GM18868 (cell line): Measurements from ENCODE around the gene ZNF280A.

Source experiments
- ATAC-seq: cut with Tn5 transposase; IDR thresholded peaks from one replicate; pipeline ENCODE4 v1.9.1; 2021; ENCODE audit warnings: mild to moderate bottlenecking, moderate library complexity; ENCODE audit not compliant: unreplicated experiment

The ZNF280A gene, protein sequence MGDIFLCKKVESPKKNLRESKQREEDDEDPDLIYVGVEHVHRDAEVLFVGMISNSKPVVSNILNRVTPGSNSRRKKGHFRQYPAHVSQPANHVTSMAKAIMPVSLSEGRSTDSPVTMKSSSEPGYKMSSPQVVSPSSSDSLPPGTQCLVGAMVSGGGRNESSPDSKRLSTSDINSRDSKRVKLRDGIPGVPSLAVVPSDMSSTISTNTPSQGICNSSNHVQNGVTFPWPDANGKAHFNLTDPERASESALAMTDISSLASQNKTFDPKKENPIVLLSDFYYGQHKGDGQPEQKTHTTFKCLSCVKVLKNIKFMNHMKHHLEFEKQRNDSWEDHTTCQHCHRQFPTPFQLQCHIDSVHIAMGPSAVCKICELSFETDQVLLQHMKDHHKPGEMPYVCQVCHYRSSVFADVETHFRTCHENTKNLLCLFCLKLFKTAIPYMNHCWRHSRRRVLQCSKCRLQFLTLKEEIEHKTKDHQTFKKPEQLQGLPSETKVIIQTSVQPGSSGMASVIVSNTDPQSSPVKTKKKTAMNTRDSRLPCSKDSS

DNA sequence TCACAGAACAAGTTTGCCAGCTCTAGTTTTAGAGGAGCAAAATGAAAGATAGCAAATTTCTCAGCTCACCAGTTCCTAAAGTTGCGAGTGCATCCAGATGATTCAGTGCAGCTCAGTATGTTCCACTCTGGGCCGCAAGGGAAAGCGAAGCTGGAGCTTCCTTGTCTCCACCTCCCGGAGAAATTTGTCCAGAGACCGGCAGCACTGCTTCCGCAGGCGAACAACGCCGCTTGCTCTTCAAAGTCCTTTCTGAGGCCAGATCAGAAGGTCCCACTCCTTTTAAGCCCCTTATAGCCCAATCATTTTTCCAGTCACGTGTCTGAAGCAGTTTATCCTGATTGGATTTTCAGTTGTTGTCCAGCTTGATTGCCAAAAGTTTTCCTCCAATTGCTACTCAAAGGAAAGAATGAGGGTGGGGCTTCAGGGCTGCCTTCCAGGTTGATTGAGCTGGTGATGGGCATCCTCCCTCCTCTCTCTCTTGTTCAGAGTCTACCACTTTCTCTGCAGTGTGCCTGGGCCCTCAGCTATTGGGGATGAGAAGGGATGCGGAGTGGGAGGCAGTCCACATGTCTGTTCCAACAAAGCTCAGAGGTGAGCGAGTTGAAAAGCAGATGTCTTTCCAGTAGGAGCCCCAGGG, at the start of gene ZNF280A:
TSS of gene ZNF280A (minus strand) at position 251 of the 637 bp plus-strand sequence. CDS start 4,640 bp downstream, outside the sequence.
- no peak for ATAC-seq

DNA sequence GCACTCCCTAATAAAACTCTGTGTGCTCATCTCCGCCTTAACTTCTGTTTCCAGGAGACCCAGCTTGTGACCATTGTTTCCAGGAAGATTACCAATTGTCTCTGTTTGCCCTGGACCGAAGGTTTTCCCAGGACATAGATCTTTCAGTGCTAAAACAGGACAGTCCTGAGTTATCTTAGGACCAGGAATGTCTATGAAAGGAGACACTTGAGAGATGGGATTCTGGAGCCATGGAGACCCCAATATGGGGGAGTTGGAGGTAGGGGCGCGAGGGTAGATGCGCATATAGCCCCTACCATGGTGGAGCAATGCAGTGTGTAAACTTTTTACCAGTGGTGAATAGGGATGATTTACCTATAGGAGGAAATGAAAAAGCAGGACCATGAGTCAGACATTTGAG, 49.1 kb upstream of the ZNF280A start:
- no peak for ATAC-seq

DNA sequence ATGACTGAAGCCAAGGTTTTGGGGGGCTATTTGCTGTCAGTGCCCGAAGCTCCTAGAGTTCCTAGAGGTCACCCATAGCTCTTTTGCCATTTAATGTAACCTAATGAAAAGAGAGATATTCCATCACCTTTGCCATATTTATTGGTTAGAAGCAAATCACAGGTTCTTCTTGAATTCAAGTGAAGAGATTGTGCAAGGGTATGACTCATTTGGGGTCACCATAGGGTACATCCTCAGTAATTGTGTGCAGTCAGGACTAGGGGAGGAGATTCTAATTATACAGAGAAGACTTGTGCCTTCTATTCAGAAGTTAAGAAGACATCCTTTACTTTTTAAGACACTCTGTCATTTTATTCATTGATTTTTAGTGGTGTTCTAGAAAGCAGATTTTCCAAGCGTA, 45.9 kb upstream of the ZNF280A start:
- no peak for ATAC-seq

DNA sequence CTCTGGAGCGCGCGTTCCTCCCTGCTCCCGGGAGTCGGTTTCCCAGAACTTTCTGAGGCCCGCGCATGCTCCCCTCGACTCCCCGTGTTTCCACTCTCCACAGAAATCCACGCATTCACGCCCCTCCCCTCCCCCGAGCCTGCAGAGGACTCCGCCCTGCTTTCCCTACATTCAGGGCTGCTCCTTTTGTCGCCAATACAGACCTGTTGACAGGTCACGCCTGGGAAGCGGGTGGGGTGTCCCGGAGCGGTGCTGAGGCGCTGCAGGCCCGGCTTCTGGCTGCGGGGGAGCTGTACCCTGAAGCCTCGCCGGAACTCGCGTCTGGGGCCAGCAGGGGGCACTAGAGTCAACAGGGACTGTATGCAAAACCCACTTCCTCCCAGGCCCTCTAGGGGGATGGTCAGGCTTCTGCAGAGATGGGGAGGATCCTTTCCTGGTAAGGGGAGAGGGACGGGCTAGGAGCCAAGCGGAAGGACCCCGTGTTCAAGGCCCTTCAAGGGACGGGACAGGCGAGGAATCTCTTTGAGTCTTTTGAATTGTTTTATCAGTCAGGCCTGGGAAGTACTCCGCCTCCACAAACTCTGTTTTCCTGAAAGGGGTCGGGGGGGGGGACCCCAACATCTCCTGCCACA, 39.0 kb upstream of the ZNF280A start, which contains the start of gene PRAME:
TSS of gene PRAME (minus strand) at position 294 of the 632 bp plus-strand sequence. CDS start 2,433 bp downstream, outside the sequence.
- no peak for ATAC-seq

DNA sequence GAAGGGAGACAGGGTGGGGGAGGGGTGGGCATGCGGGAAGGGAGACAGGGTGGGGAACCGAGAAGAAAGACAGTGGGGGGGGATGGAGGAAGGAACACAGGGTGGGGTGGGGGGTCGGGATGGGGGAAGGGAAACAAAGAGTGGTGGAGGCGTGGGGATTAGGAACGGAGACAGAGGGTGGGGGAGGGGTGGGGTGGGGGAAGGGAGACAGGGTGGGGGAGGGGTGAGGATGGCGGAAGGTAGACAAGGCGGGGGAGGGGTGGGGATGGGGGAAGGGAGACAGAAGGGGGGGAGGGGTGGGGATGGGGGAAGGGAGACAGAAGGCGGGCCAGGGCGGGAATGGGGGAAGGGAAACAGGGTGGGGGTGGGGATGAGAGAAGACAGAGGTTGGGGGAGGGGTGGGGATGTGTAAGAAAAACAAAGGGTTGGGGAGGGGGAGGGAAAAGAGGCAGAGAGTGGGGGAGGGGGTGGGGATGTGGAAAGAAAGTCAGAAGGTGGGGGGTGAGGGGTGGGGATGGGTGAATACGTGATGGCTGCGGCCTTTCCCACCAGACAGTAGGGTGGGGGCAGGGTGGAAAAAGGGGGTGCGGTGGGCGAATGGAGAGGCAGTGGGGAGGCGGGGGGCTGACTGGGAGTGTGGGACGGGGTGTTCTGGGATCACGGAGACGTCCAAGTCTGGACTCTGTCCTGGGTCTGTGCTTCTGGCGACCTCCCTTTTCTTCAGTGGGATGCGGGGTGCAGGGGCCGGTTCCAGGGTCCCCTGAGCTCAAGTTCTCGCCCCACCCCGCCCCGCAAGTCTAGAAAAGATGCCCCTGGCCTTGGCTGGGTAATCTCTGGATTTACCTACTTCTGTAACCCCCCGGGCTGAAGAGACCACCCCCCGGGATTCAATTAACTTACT, 38.3 kb upstream of the ZNF280A start:
- ATAC-seq: no peak

DNA sequence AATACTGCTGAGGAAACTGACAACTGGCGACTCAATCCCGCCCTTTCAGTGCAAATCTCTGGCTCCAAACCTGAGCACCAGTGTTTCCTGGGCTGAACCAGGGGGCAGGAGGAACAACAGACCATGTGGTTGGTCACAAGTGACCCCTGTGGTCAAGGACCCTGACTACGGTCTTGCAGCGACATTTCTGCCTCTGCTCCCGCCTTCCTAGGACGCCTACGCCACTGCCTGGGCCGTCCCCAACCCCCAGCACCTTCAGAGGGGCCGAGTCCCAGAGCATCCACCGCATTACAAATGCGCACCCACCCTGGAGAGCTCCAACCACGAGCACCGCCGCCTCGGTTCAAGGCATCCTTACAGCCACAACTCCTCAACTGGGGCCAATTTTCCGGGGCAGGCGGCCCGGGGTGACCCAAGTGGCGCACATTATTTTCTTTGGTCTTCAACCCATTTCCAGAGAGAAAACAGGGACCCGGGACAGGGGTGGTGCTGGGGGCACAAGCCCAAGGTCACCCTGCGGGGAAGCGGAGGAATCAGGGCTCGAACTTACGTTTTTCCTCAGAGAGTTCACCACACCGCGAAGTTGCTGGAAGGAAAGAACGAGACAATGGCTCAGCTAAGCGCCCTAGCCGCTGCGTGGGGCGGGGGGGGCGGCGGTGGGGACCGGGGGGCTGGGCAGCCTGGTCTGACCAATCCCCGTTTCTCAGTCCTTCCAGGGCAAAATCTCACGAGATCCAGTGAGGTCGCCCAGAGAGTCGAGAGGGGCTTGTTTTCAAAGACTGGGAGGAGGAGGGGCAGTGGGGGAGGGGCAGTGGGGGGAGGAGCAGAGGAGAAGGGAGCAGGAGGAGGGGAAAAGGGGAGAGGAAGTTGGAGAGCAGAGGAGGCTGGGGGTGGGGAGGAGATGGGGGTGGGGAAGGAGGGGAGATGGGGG, 37.2 kb upstream of the ZNF280A start:
- ATAC-seq: no peak

DNA sequence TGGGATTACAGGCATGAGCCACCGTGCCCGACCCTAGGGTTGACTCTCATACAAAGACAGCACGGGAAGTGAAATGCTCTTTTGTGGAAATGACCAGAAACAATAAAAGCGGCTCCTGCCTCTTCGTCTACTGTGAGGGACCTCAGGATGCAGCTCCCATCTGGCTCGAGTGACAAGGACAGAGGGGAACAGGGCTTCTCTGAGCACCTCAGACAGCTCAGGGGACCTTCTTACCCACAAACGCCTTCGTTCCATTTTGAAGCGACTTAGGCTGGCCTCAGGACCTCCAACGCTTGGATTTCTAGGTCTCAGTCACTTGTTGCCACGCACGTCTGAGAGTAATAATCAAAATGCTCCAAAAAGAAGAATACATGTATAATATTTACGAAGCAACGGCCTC, 36.5 kb upstream of the ZNF280A start:
- no peak for ATAC-seq

DNA sequence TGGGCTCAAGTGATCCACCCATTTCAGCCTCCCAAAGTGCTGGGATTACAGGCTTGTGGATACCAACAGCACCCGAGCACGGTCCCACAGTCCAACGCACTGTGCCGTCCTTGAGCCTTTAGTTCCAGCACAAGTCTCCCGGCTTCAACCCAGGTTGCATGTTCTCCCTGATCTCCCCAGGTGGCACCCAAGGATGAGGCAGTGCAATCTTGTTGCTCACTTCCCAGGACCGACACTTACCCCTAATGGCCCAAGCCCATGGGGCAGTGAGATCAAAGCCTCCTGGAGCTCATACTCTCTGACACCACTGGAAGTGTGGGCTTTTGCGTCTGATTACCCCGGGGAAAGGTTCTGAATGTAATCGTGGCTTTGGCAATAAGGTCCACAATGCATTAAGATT, 35.5 kb upstream of the ZNF280A start:
- no peak for ATAC-seq

DNA sequence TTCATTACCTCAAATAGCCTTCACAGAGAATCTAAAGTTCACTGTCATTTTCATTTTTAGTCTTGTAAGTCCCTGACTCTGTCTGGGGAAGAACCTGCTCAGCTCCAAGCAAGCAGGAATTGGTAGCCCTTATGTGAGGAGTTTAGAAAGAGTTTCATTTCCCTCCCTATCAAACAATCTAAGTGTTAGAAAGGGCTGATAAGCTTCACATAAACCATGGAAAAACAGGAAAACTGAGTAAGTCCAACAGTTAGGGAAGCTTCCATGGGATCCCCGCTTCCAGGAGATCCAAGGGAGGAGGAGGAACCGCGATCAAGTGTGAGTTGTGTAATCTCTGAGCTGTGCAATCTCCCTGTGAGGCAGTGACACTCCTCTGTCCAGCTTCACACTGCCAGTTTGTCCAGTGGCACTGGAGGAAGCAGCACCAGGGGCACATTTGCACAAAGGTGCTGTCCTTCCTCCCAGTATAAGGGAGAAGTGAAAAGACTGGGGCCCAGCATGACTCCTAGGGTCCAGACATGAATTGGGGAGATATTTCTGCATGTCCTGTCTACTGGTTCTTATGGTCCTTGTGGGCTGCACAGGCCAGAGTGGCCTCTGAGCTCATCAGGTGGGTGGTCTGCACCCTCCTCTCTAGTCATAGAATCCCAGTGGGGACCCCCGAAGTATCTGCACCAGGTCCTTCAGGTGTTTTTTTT, 34.7 kb upstream of the ZNF280A start:
- ATAC-seq: no peak

DNA sequence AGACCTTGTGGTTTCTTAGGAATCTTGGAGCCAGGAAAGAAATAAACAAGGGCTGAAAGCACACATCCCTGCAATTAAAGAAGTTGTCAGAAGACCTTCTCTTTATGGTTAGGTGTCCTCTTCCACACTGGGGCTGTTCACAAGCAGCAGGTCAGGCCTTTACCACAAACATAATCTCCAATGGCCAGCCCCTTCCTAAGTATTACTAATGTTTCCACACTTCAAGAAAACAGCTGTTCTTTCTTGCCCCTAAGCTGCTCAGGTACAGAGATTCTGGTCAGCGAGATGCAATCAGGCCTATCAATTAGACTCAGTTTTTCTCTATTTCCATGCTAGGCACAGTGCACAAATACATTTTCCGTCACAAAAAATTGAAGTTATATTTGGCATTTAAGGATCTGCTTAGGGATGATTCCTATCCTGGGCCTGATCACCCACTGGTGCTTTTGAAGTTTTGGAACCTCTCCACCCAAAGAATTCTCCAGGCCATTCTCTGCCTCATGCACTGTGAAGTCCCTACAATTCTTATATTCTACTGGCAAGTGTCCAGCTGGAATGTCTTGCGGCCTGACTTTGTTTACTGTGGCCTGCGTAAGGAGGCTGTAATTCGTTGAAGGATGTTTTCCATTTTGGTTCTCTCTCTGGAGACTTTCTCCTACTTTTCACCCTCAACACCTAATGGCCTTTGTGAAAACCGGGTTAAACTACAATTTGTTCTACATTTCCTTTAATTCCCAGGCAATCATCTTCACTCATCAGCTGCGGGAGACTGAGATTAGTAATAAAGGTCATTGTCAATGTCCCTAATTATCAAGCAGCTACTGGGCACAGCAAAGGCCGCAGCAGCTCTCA, 33.9 kb upstream of the ZNF280A start:
- no peak for ATAC-seq

DNA sequence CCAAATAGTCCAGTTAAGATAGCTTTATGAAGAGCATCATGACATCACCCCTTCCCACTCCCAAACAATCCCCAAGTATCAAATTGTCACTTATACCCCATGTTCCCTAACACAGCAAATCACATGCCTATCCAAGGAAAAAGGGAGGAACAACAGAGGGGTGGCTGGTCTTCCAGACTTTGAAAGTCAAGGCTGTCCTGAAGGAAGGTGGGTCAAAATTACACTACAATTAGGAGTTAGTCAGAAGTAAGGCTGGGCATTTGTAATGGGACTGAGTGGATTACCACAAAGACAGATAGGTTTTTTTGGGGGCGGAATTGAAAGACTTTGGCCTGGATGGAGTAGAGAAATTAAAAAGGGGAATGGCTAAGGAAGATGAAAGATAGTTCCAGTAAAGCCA, 33.1 kb upstream of the ZNF280A start:
- ATAC-seq: no peak

DNA sequence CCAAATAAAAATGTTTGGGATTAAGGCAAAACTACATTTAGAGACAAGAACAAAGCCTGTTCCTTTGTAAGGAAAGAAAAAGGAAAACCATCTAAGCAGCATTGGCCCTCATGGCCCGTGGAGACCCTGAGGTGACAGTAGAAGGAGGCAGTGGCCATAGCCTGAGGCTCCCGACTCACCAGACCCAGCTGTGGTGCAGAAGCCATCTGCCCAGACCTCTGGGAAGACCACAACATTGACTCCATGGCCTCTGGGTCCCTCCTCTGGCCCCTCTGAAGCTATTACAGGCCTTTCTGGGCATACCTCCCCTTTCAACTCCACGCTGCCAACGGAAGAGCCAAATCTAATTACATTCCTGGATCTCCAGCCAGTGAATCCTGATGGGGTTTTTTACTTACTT, 32.6 kb upstream of the ZNF280A start:
- no peak for ATAC-seq

DNA sequence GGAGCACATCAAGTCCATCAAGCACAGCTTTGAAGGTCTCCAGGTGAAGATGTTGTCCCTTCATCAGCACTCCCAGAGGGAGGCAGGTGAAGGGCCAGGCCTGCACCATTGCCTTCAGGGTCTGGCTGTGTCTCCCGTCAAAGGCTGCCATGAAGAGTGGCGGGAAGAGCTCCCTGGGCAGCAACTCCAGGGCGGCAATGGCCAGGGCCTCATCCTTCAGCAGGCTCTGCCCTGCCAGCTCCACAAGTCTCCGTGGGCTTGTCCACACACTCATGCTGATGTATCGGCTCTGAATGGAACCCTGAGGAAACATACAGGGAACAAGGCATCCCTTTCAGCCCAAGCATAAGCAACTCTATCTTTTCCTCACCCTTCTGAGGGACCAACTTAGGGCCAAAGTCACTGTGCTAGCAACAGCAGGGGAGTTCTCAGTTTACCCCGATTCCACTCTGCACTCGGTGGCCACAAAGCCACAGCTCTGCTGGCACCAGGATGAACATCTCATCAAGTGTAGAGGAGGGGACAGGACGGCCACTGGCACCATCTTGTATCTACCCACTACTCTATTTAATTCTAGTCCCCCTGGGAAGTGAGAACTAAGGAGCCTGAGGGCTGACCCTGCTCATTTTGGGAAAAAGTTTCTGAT, 30.8 kb upstream of the ZNF280A start:
- no peak for ATAC-seq

DNA sequence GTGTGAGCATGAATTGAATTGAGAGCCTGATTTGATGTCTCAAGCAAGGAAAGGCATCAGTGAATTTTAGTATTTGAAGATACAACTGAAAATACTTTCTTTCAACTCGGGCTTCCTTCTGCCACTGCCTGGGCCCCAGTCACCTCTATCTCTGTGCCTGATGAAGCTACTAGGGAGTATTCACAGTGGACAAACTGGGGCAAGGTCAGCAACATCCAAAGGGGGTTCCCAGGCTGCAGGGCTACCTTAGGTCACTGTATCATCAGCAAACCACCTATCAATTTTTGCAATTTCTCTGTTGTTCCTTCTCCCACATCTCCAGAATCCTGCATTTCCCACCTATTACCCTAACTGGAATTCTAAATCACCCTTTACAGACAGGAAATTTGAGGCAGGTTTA, 28.8 kb upstream of the ZNF280A start:
- no peak for ATAC-seq

DNA sequence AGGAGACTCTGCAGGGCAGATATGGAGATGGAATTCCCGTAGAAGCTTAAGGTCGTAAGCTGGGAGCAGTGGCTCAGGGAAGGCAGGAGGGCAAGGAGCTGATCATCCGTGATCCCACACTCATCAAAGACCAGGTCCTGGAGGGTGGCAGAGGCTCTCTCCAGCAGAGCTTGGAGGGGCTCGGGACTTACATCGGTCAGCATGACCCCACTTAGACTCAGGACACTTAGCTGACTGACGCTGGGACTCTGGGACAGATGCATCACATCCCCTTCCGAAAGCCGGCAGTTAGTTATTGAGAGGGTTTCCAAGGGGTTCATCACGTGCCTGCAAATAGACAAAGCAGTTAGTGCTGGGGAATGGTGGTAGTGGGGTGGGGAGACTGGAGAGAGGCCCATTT, 28.2 kb upstream of the ZNF280A start:
- no peak for ATAC-seq

DNA sequence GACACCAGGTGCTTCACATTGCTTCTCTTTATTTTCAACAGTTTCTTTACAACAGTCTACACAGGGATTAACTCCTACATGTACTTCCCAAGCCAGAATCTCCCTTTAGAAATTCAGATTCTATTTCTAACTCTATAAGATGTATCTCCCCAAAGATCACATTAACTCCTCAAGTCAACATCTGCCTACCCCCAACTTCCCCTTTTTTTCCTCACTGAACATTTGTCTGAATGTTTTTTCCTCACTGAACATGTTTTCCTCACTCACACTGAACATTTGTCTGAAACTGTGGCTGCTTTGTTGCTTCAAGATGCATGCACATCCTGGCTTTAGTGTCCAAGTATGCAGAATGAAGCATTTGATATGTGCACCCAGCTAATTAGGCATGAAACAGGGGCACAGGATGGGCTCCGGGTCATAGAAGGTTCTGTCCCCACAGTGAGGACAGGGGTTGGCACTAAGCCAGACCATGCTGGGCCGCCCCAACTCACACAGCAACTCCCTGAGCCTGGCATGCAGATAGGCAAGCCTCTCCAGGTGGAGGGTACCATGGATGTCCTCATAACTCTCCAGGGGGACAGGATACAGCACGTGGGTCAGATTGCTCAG, 27.7 kb upstream of the ZNF280A start:
- ATAC-seq: no peak

DNA sequence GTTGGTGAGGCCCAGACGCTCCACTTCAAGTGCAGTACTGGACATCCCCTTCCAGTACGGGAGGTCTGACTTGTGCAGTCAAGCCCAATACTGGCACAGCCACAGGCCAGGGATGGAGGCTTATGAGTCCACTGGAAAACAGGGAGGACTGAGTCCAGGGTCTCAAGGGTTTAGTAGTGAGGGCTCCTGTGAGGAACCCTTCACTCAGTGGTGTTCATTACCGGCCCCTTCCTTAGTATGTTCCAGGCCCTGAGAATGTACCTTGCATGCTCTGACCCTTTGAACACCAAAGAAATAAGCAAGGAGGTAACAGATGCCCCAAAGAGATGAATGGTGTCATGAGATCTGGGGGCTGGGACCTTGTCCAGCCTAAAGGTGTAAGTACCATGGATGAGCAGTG, 27.2 kb upstream of the ZNF280A start:
- no peak for ATAC-seq
